ENCODE results near the gene PCGF1.

- TF ChIP-seq POLR2AphosphoS5 (IDR thresholded peaks at IDR 0.05; ENCODE audit: low read depth, low read length) (no peak; the same call in 1 of the 2 replicates), POLR2A (IDR thresholded peaks at IDR 0.05; ENCODE audit: low read depth, low read length) (peak; percentile 23; the same call in 1 of the 2 replicates), SPI1 (IDR thresholded peaks at IDR 0.05; ENCODE audit: low read depth, low read length) (no peak), TAF1 (IDR thresholded peaks at IDR 0.05; ENCODE audit: low read depth, low read length) (no peak), PAX5 (IDR thresholded peaks at IDR 0.05; ENCODE audit: insufficient read depth, low read length, severe bottlenecking) (no peak)
Observed at GRCh38 chr2:74533464-74533863, 26.0 kb upstream of the PCGF1 start.
